GM18526 (cell line): ENCODE data around the gene HNRNPA0.
A peak's percentile ranks its signal among the peaks of the same experiment; 100 is the strongest.

Source experiments
- POLR2A ChIP-seq: IDR thresholded peaks from 3 replicates; pipeline ENCODE4 v1.6.1; 2011; ENCODE audit not compliant: insufficient read length; ENCODE audit errors: extremely low read depth

The HNRNPA0 gene

GRCh38 chr5:137754188-137754960 lies at the start of gene HNRNPA0:
HNRNPA0 (minus strand) TSS chr5:137754363; CDS start chr5:137754066, 297 bp downstream.
- peak; percentile 96 for TF ChIP-seq POLR2A

- no peak for TF ChIP-seq POLR2A
Observed at GRCh38 chr5:137802282-137803210, 48.4 kb upstream of the HNRNPA0 start.

- TF ChIP-seq POLR2A, result no peak
Observed at GRCh38 chr5:137800700-137801411, 46.7 kb upstream of the HNRNPA0 start.

- TF ChIP-seq POLR2A, result no peak
Observed at GRCh38 chr5:137796279-137796678, 42.1 kb upstream of the HNRNPA0 start.

GRCh38 chr5:137794863-137795262 lies 40.7 kb upstream of the HNRNPA0 start:
- TF ChIP-seq POLR2A, result no peak

GRCh38 chr5:137792303-137792702 lies 38.1 kb upstream of the HNRNPA0 start:
- no peak for TF ChIP-seq POLR2A

- no peak for TF ChIP-seq POLR2A
Observed at GRCh38 chr5:137791799-137792198, 37.6 kb upstream of the HNRNPA0 start.

- TF ChIP-seq POLR2A, result no peak
Observed at GRCh38 chr5:137791387-137791786, 37.2 kb upstream of the HNRNPA0 start.

GRCh38 chr5:137782984-137783536 lies 28.9 kb upstream of the HNRNPA0 start:
- TF ChIP-seq POLR2A, result no peak

- TF ChIP-seq POLR2A, result no peak
Observed at GRCh38 chr5:137782055-137782454, 27.9 kb upstream of the HNRNPA0 start.

- no peak for TF ChIP-seq POLR2A
Observed at GRCh38 chr5:137778772-137779564, 24.8 kb upstream of the HNRNPA0 start.

- no peak for TF ChIP-seq POLR2A
Observed at GRCh38 chr5:137761566-137761965, 7.4 kb upstream of the HNRNPA0 start.

GRCh38 chr5:137760719-137761516 lies 6.8 kb upstream of the HNRNPA0 start:
- no peak for TF ChIP-seq POLR2A
